Subcutaneous adipose tissue (tissue), 4 donors: ENCODE results near the gene MT1F. TPM values are rescaled to one million over a fixed set of nuclear protein-coding genes. Genes with fewer than 3 reads are reported as not detected.

Source experiments
- CTCF ChIP-seq: fragments of 450-650 bp; IDR thresholded peaks from one replicate; pipeline ENCODE4 v1.5.1; 2016; ENCODE audit warnings: low read depth, mild to moderate bottlenecking, control low read depth, antibody characterized with exemption, moderate library complexity
- total RNA-seq, 4 donors: library from RNA; depleted of rRNA; stranded (reverse); fragments of >200 nt; gene quantifications; one replicate each; pipeline ENCODE4 v1.1.0, GENCODE V29; 2016

The MT1F gene
- total RNA-seq, 4 donors from 2014 or later: 9.2 to 55.1 (median 11.8) TPM

DNA sequence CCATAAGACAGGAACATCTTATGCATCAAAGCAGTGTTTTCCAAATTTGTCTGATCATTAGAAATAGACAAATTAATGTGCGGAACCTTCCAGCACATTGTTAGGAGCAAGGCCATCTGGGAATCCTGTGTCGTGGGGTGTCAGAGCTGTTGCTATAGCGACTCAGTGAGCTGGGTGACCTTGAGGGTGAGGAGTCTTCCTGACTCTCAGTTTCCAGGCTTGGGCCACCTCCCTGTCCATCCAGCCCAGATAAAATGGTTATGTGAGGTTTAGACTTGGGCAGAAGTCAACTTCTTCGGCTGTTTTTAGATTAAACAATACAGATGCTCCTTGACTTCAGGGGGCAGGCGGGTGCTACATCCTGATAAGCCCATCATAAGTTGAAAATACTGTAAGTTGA is 45.1 kb downstream of the MT1F start:
- TF ChIP-seq CTCF: no peak

Other genes starting within 250 kb of the MT1F start
- 100 to 1,000 TPM; 168 to 186 (median 175) TPM for gene AMFR, start 232.4 kb upstream of the MT1F start, total RNA-seq
- 10 to 100 TPM; 37.1 to 57.2 (median 39.8) TPM for gene NUDT21, start 206.6 kb upstream of the MT1F start, total RNA-seq
- gene OGFOD1, start 206.4 kb upstream of the MT1F start, total RNA-seq: 10 to 100 TPM; 14.5 to 53.2 (median 26.2) TPM
- gene BBS2, start 137.9 kb upstream of the MT1F start, total RNA-seq: 10 to 100 TPM; 25.3 to 52.6 (median 37.9) TPM
- not detected for gene MT4, start 92.9 kb upstream of the MT1F start, total RNA-seq
- gene MT3, start 68.4 kb upstream of the MT1F start, total RNA-seq: 1 to 10 TPM in 1 of 4 donors, not detected in 3; 2.0 TPM
- gene MT2A, start 49.4 kb upstream of the MT1F start, total RNA-seq: 1,000 to 10,000 TPM in 1 of 4 donors, 100 to 1,000 TPM in 3; 164 to 1,003 (median 271) TPM
- 1,000 to 10,000 TPM in 1 of 4 donors, 100 to 1,000 TPM in 3; 205 to 2,492 (median 258) TPM for gene MT1E, start 32.2 kb upstream of the MT1F start, total RNA-seq
- 100 to 1,000 TPM in 1 of 4 donors, 10 to 100 TPM in 3; 15.1 to 485 (median 52.6) TPM for gene MT1M, start 25.3 kb upstream of the MT1F start, total RNA-seq
- 1,000 to 10,000 TPM in 1 of 4 donors, 100 to 1,000 TPM in 1, 10 to 100 TPM in 2; 44.4 to 1,063 (median 111) TPM for gene MT1A, start 19.3 kb upstream of the MT1F start, total RNA-seq
- not detected for gene MT1B, start 6.1 kb upstream of the MT1F start, total RNA-seq
- 100 to 1,000 TPM in 1 of 4 donors, 10 to 100 TPM in 2, not detected in 1; 15.8 to 315 (median 21.4) TPM for gene MT1G, start 10.1 kb downstream of the MT1F start, total RNA-seq
- 10 to 100 TPM in 1 of 4 donors, not detected in 3; 11.9 TPM for gene MT1H, start 11.9 kb downstream of the MT1F start, total RNA-seq
- 1,000 to 10,000 TPM; 1,122 to 4,299 (median 2,004) TPM for gene MT1X, start 24.5 kb downstream of the MT1F start, total RNA-seq
- 10 to 100 TPM; 28.4 to 57.6 (median 47.5) TPM for gene NUP93, start 72.2 kb downstream of the MT1F start, total RNA-seq
- gene SLC12A3, start 207.2 kb downstream of the MT1F start, total RNA-seq: not detected